Mucosa of stomach (tissue), 1 donor: ENCODE data around the gene CLK4.
A peak's percentile ranks its signal among the peaks of the same experiment; 100 is the strongest.

Experiments
- H3K27me3 ChIP-seq: one replicate; pipeline ENCODE4 v1.7.0; 2013; ENCODE audit warnings: mild to moderate bottlenecking, low read length; ENCODE audit not compliant: control insufficient read depth, insufficient read depth
- H3K36me3 ChIP-seq: one replicate; pipeline ENCODE4 v1.7.0; 2013; ENCODE audit warnings: low read length; ENCODE audit not compliant: control insufficient read depth, insufficient read depth
- H3K4me1 ChIP-seq: one replicate; pipeline ENCODE4 v1.7.0; 2013; ENCODE audit warnings: mild to moderate bottlenecking, low read length; ENCODE audit not compliant: control insufficient read depth, insufficient read depth
- H3K4me3 ChIP-seq: one replicate; pipeline ENCODE4 v1.7.0; 2013; ENCODE audit warnings: low read length
- H3K9ac ChIP-seq: one replicate; pipeline ENCODE4 v1.7.0; 2013; ENCODE audit warnings: mild to moderate bottlenecking, low read length, moderate library complexity
- H3K9me3 ChIP-seq: one replicate; pipeline ENCODE4 v1.7.0; 2013; ENCODE audit warnings: mild to moderate bottlenecking, low read length, moderate library complexity; ENCODE audit not compliant: control insufficient read depth
- donor health status: Pancreatic carcinoma.

The CLK4 gene

GRCh38 chr5:178630475-178630930 is 3.7 kb upstream of the CLK4 start:
- Histone ChIP-seq H3K9ac (no peak overlapping the region), H3K4me1 (peaks cover 5% of the 10 kb centered on the region), H3K4me3 (no peak overlapping the region), H3K36me3 (no peaks in the 10 kb centered on the region), H3K27me3 (peaks cover 3% of the 10 kb centered on the region), H3K9me3 (no peaks in the 10 kb centered on the region)

- no peaks in the 10 kb centered on the region for H3K36me3 ChIP-seq
- H3K9me3 ChIP-seq = no peaks in the 10 kb centered on the region
- peak overlapping the region; percentile 47 for H3K9ac ChIP-seq
- H3K4me1 ChIP-seq = peaks cover 16% of the 10 kb centered on the region
- peak overlapping the region; percentile 61 for H3K4me3 ChIP-seq
- H3K27me3 ChIP-seq = no peaks in the 10 kb centered on the region
These were observed 379 bp upstream of the CLK4 start for GRCh38 chr5:178627259-178627598.

- Histone ChIP-seq H3K4me3 (peak overlapping the region; percentile 83), H3K27me3 (no peaks in the 10 kb centered on the region), H3K4me1 (peaks cover 16% of the 10 kb centered on the region), H3K36me3 (no peaks in the 10 kb centered on the region), H3K9me3 (no peaks in the 10 kb centered on the region), H3K9ac (peak overlapping the region; percentile 99)
These were observed 969 bp downstream of the CLK4 start for GRCh38 chr5:178625679-178626483.

GRCh38 chr5:178624631-178625546 is 2.0 kb downstream of the CLK4 start:
- Histone ChIP-seq H3K9ac (peak overlapping the region; percentile 99), H3K4me1 (peaks cover 16% of the 10 kb centered on the region), H3K9me3 (no peaks in the 10 kb centered on the region), H3K4me3 (peak overlapping the region; percentile 83), H3K27me3 (no peaks in the 10 kb centered on the region), H3K36me3 (peaks cover 5% of the 10 kb centered on the region)

- no peaks in the 10 kb centered on the region for H3K27me3 ChIP-seq
These were observed 4.1 kb downstream of the CLK4 start for GRCh38 chr5:178622679-178623247.

GRCh38 chr5:178619390-178619789 is 7.5 kb downstream of the CLK4 start:
- Histone ChIP-seq H3K27me3 (no peaks in the 10 kb centered on the region), H3K4me3 (no peak overlapping the region), H3K9me3 (no peaks in the 10 kb centered on the region), H3K4me1 (peaks cover 5% of the 10 kb centered on the region), H3K36me3 (peaks cover 11% of the 10 kb centered on the region), H3K9ac (no peak overlapping the region)

More at GRCh38 chr5:178622679-178623247, 4.1 kb downstream of the CLK4 start:
- no peak overlapping the region for H3K9ac ChIP-seq
- H3K36me3 ChIP-seq = peaks cover 7% of the 10 kb centered on the region
- H3K4me1 ChIP-seq = peaks cover 16% of the 10 kb centered on the region
- no peaks in the 10 kb centered on the region for H3K9me3 ChIP-seq
- H3K4me3 ChIP-seq = no peak overlapping the region

- H3K36me3 ChIP-seq = peaks cover 4% of the 10 kb centered on the region
- H3K27me3 ChIP-seq = no peaks in the 10 kb centered on the region
- H3K4me3 ChIP-seq = no peak overlapping the region
- no peaks in the 10 kb centered on the region for H3K9me3 ChIP-seq
- H3K9ac ChIP-seq = no peak overlapping the region
- H3K4me1 ChIP-seq = no peaks in the 10 kb centered on the region
These were observed 14.6 kb downstream of the CLK4 start for GRCh38 chr5:178612299-178612698.

GRCh38 chr5:178606269-178606668 is 20.6 kb downstream of the CLK4 start:
- Histone ChIP-seq H3K9me3 (no peaks in the 10 kb centered on the region), H3K36me3 (no peaks in the 10 kb centered on the region), H3K27me3 (no peaks in the 10 kb centered on the region), H3K4me3 (no peak overlapping the region), H3K9ac (no peak overlapping the region), H3K4me1 (no peaks in the 10 kb centered on the region)

- Histone ChIP-seq H3K9ac (no peak overlapping the region), H3K27me3 (no peaks in the 10 kb centered on the region), H3K9me3 (no peaks in the 10 kb centered on the region), H3K36me3 (no peaks in the 10 kb centered on the region), H3K4me1 (no peaks in the 10 kb centered on the region), H3K4me3 (no peak overlapping the region)
These were observed 21.1 kb downstream of the CLK4 start for GRCh38 chr5:178605788-178606187.

- no peaks in the 10 kb centered on the region for H3K9me3 ChIP-seq
- no peaks in the 10 kb centered on the region for H3K36me3 ChIP-seq
- H3K4me3 ChIP-seq = no peak overlapping the region
- no peaks in the 10 kb centered on the region for H3K4me1 ChIP-seq
- H3K9ac ChIP-seq = no peak overlapping the region
- no peaks in the 10 kb centered on the region for H3K27me3 ChIP-seq
These were observed 24.1 kb downstream of the CLK4 start for GRCh38 chr5:178602752-178603151.

GRCh38 chr5:178595750-178596149 is 31.1 kb downstream of the CLK4 start:
- no peak overlapping the region for H3K9ac ChIP-seq
- no peaks in the 10 kb centered on the region for H3K9me3 ChIP-seq
- H3K27me3 ChIP-seq = peaks cover 19% of the 10 kb centered on the region
- no peak overlapping the region for H3K4me3 ChIP-seq
- H3K4me1 ChIP-seq = no peaks in the 10 kb centered on the region
- no peaks in the 10 kb centered on the region for H3K36me3 ChIP-seq

GRCh38 chr5:178595150-178595549 is 31.7 kb downstream of the CLK4 start:
- no peaks in the 10 kb centered on the region for H3K36me3 ChIP-seq

More at GRCh38 chr5:178595150-178595549, 31.7 kb downstream of the CLK4 start:
- Histone ChIP-seq H3K4me3 (no peak overlapping the region), H3K4me1 (no peaks in the 10 kb centered on the region), H3K9me3 (no peaks in the 10 kb centered on the region), H3K9ac (no peak overlapping the region), H3K27me3 (peaks cover 24% of the 10 kb centered on the region)
